Activated T-cell treated with anti-CD3 and anti-CD28 coated beads, Interleukin-2, amount 50 U/mL, for 24 hours (primary cell): ENCODE measurements around the gene RALY.

ENCODE experiments used
- DNase-seq: peaks from one replicate; pipeline ENCODE4 v3.0.0-alpha.2; 2020
- H3K27ac Mint-ChIP-seq: 2 replicates; pipeline ENCODE4 v1.8.0; 2020; ENCODE audit warnings: mild to moderate bottlenecking, mixed read lengths
- H3K27me3 Mint-ChIP-seq: 2 replicates; pipeline ENCODE4 v1.8.0; 2020; ENCODE audit warnings: mixed read lengths
- H3K36me3 Mint-ChIP-seq: 2 replicates; pipeline ENCODE4 v1.8.0; 2020; ENCODE audit warnings: low read depth, mixed read lengths
- H3K4me1 Mint-ChIP-seq: 2 replicates; pipeline ENCODE4 v1.8.0; 2020; ENCODE audit warnings: low read depth, mixed read lengths
- H3K4me3 Mint-ChIP-seq: 2 replicates; pipeline ENCODE4 v1.8.0; 2020; ENCODE audit warnings: mild to moderate bottlenecking, moderate library complexity, mixed read lengths
- H3K9me3 Mint-ChIP-seq: 2 replicates; pipeline ENCODE4 v1.8.0; 2020; ENCODE audit warnings: mixed read lengths

RALY gene

GRCh38 chr20:33995053-33995831 is 1.5 kb downstream of the RALY start:
- H3K27me3 Mint-ChIP-seq: no peaks in the 10 kb centered on the region
- H3K9me3 Mint-ChIP-seq: no peaks in the 10 kb centered on the region
- H3K4me3 Mint-ChIP-seq: peak overlapping the region; percentile 97
- H3K36me3 Mint-ChIP-seq: peaks cover 65% of the 10 kb centered on the region
- no peak for DNase-seq
- H3K27ac Mint-ChIP-seq: peak overlapping the region; percentile 99
- H3K4me1 Mint-ChIP-seq: peaks cover 73% of the 10 kb centered on the region

DNA sequence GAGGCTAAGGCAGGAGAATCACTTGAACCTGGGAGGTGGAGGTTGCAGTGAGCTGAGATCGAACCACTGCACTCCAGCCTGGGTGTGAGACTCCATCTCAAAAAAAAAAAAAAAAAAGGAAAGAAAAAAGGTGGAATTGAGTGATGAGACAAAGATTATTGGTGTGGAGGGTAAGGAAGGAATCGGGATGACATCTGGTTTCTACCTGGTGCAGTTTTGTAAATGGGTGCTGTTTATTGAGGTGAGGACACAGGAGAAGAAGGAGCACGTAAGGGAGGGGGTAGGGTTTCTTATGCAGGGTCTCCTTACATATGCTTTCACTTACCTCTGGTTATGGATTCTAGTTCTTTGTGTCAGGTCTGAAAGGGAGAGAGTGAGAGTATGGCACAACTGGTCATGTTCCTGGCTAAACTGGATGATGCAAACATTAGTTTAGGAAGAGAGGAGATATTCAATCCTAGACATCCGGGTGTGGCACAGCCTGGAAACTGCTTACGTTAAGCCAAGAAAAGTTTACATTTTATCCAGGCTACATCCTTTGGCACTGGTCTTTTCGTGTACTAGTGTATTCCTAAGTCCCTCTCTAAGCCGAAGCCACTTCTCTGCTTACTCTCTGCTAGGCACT is 5.4 kb downstream of the RALY start:
- DNase-seq: no peak
- peaks cover 64% of the 10 kb centered on the region for H3K36me3 Mint-ChIP-seq
- H3K4me3 Mint-ChIP-seq: no peak overlapping the region
- no peaks in the 10 kb centered on the region for H3K9me3 Mint-ChIP-seq
- peaks cover 82% of the 10 kb centered on the region for H3K4me1 Mint-ChIP-seq
- peak overlapping the region; percentile 67 for H3K27ac Mint-ChIP-seq
- no peaks in the 10 kb centered on the region for H3K27me3 Mint-ChIP-seq

- H3K4me1 Mint-ChIP-seq: peaks cover 90% of the 10 kb centered on the region
- H3K27me3 Mint-ChIP-seq: no peaks in the 10 kb centered on the region
- DNase-seq: no peak
- H3K27ac Mint-ChIP-seq: no peak overlapping the region
- H3K9me3 Mint-ChIP-seq: no peaks in the 10 kb centered on the region
- H3K36me3 Mint-ChIP-seq: peaks cover 63% of the 10 kb centered on the region
- H3K4me3 Mint-ChIP-seq: no peak overlapping the region
Measured at GRCh38 chr20:34001378-34001777, 7.7 kb downstream of the RALY start.

GRCh38 chr20:34004227-34004626 is 10.5 kb downstream of the RALY start:
- Mint-ChIP-seq H3K27ac (no peak overlapping the region), H3K9me3 (no peaks in the 10 kb centered on the region)

DNA sequence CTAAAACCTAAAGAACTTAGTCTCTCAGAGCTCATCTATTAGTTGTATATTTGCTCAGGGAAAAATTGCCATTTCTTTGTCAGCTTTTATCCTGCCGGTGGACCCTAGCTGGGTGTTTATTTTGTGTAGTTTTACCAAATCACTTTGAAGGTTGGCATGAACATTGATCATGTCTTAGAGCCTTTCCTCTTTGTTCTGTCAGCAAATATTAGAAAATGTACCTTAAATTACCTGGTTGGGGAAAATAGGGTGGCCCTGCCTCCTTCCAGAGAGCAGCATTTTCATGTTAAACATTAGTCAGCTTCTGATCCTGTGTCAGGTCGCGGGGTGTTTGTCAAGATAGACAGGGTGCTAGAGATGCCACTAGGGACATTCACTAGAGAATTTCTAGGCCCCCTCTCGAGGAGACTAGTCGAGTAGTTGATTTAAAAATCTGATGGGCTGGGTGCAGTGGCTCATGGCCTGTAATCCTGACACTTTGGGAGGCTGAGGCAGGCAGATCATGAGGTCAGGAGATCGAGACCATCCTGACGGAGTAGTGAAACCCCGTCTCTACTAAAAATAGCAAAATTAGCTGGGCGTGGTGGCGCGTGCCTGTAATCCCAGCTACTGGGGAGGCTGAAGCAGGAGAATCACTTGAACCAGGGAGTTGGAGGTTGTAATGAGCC is 11.2 kb downstream of the RALY start:
- no peak overlapping the region for H3K4me3 Mint-ChIP-seq
- peaks cover 86% of the 10 kb centered on the region for H3K4me1 Mint-ChIP-seq
- H3K27me3 Mint-ChIP-seq: no peaks in the 10 kb centered on the region
- H3K27ac Mint-ChIP-seq: peak overlapping the region; percentile 60
- no peaks in the 10 kb centered on the region for H3K9me3 Mint-ChIP-seq
- H3K36me3 Mint-ChIP-seq: peaks cover 56% of the 10 kb centered on the region
- no peak for DNase-seq

More at GRCh38 chr20:34004227-34004626, 10.5 kb downstream of the RALY start:
- H3K4me3 Mint-ChIP-seq: no peak overlapping the region
- peaks cover 86% of the 10 kb centered on the region for H3K4me1 Mint-ChIP-seq
- no peak for DNase-seq
- H3K36me3 Mint-ChIP-seq: peaks cover 58% of the 10 kb centered on the region
- H3K27me3 Mint-ChIP-seq: no peaks in the 10 kb centered on the region

- H3K27ac Mint-ChIP-seq: no peak overlapping the region
- H3K27me3 Mint-ChIP-seq: no peaks in the 10 kb centered on the region
- H3K36me3 Mint-ChIP-seq: peaks cover 58% of the 10 kb centered on the region
- H3K9me3 Mint-ChIP-seq: no peaks in the 10 kb centered on the region
- peaks cover 86% of the 10 kb centered on the region for H3K4me1 Mint-ChIP-seq
- DNase-seq: no peak
- no peak overlapping the region for H3K4me3 Mint-ChIP-seq
Measured at GRCh38 chr20:34006619-34007018, 12.9 kb downstream of the RALY start.

GRCh38 chr20:34008477-34008876 is 14.8 kb downstream of the RALY start:
- no peaks in the 10 kb centered on the region for H3K9me3 Mint-ChIP-seq

DNA sequence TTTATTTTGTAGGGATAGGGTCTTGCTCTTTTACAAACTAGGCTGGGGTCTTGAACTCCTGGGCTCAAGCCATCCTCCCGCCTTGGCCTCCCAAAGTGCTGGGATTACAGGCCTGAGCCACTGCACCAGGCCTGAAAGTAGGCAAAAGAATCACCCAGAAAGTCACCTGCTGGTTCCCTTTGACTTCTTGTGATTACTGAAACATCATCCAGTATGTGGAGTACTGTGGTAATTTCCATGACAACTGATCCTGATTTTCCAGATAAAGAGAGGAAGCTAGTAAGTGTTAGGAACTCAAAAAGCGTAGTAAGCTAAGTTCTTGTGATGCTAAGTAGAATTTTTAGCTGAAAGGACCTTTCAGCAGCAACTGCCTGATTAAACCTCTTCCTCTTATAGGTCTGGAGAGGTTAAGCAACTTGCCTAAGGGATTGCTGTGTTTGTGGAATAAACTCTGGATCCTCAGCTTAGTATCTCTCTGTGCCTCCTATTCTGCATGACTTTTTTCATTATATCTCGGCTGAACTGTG is 16.8 kb downstream of the RALY start:
- Mint-ChIP-seq H3K4me3 (no peak overlapping the region), H3K9me3 (no peaks in the 10 kb centered on the region)
- no peak for DNase-seq

More at GRCh38 chr20:34008477-34008876, 14.8 kb downstream of the RALY start:
- Mint-ChIP-seq H3K4me3 (no peak overlapping the region), H3K4me1 (peaks cover 88% of the 10 kb centered on the region), H3K27me3 (no peaks in the 10 kb centered on the region), H3K27ac (peak overlapping the region; percentile 81), H3K36me3 (peaks cover 43% of the 10 kb centered on the region)
- no peak for DNase-seq

DNA sequence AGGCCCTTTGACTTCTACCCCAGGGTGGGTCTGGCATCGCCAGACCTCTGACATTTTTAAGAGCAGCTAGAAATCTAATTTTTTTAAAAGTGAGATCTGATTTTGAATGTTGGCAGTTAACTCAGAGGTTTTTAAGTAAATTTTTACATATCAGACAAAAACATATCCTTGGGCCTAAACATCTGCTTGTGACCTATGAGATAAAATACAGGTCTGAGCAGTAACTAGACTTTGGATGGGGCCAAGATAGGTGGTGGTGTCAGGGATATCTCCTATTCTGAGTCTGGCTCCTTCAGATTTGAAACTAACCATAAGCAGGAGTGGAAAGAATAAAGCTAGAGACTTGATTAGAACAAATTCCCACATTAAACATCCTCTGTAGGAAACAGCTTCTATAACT is 17.6 kb downstream of the RALY start:
- peaks cover 26% of the 10 kb centered on the region for H3K36me3 Mint-ChIP-seq
- no peak for DNase-seq
- H3K9me3 Mint-ChIP-seq: no peaks in the 10 kb centered on the region
- peaks cover 89% of the 10 kb centered on the region for H3K4me1 Mint-ChIP-seq
- H3K27me3 Mint-ChIP-seq: no peaks in the 10 kb centered on the region
- peak overlapping the region; percentile 59 for H3K27ac Mint-ChIP-seq
- H3K4me3 Mint-ChIP-seq: no peak overlapping the region

More for the DNA sequence above, 16.8 kb downstream of the RALY start:
- Mint-ChIP-seq H3K4me1 (peaks cover 89% of the 10 kb centered on the region), H3K36me3 (peaks cover 32% of the 10 kb centered on the region), H3K27ac (peak overlapping the region; percentile 81), H3K27me3 (no peaks in the 10 kb centered on the region)

GRCh38 chr20:34012330-34012729 is 18.6 kb downstream of the RALY start:
- H3K27me3 Mint-ChIP-seq: no peaks in the 10 kb centered on the region
- H3K4me3 Mint-ChIP-seq: no peak overlapping the region
- peaks cover 92% of the 10 kb centered on the region for H3K4me1 Mint-ChIP-seq
- peak overlapping the region; percentile 38 for H3K27ac Mint-ChIP-seq
- no peaks in the 10 kb centered on the region for H3K9me3 Mint-ChIP-seq
- no peak for DNase-seq
- peaks cover 24% of the 10 kb centered on the region for H3K36me3 Mint-ChIP-seq

DNA sequence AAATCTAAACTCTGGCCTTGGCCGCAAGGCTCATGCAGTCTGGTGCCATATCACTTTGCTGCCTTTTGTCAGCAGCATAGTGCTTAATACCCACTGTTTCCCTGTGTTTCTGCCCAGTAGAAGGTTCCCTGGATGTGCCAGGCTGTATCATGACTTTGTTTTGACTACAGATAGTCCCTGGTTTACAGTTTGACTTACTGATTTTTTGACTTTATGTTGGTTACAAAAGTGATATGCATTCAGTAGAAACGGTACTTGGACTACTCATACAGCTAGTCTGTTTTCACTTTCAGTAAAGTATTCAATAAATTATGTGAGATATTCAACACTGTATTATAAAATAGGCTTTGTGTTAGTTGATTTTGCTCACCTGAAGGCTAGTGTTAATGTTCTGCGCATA is 19.0 kb downstream of the RALY start:
- Mint-ChIP-seq H3K4me1 (peaks cover 95% of the 10 kb centered on the region), H3K27me3 (no peaks in the 10 kb centered on the region), H3K27ac (peak overlapping the region; percentile 38), H3K4me3 (no peak overlapping the region), H3K9me3 (no peaks in the 10 kb centered on the region), H3K36me3 (peaks cover 24% of the 10 kb centered on the region)
- no peak for DNase-seq

DNA sequence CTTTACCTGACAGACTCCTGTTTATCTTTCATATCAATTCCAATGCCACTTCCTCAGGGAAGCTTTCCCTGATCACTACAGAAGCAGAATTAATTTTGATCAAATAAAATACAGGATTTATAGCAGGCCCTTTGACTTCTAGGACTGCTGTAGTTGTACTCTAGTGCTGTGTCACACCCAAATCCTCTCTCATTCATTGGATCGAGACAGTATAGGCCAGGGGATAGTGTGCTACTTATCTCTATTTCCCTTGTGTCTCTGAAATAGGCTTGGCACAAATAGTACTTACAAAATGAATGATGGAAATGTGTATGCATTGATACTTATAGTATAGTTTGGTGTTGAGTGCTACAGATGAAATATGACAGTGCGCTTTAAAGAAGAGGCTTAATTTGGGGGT is 19.8 kb downstream of the RALY start:
- Mint-ChIP-seq H3K27me3 (no peaks in the 10 kb centered on the region), H3K4me1 (peaks cover 95% of the 10 kb centered on the region), H3K27ac (peak overlapping the region; percentile 35), H3K9me3 (no peaks in the 10 kb centered on the region), H3K36me3 (peaks cover 23% of the 10 kb centered on the region), H3K4me3 (no peak overlapping the region)
- DNase-seq: no peak

GRCh38 chr20:34014878-34015277 is 21.2 kb downstream of the RALY start:
- Mint-ChIP-seq H3K27me3 (no peaks in the 10 kb centered on the region), H3K9me3 (no peaks in the 10 kb centered on the region), H3K27ac (peak overlapping the region; percentile 41), H3K36me3 (peaks cover 25% of the 10 kb centered on the region), H3K4me3 (no peak overlapping the region), H3K4me1 (peaks cover 90% of the 10 kb centered on the region)
- no peak for DNase-seq

DNA sequence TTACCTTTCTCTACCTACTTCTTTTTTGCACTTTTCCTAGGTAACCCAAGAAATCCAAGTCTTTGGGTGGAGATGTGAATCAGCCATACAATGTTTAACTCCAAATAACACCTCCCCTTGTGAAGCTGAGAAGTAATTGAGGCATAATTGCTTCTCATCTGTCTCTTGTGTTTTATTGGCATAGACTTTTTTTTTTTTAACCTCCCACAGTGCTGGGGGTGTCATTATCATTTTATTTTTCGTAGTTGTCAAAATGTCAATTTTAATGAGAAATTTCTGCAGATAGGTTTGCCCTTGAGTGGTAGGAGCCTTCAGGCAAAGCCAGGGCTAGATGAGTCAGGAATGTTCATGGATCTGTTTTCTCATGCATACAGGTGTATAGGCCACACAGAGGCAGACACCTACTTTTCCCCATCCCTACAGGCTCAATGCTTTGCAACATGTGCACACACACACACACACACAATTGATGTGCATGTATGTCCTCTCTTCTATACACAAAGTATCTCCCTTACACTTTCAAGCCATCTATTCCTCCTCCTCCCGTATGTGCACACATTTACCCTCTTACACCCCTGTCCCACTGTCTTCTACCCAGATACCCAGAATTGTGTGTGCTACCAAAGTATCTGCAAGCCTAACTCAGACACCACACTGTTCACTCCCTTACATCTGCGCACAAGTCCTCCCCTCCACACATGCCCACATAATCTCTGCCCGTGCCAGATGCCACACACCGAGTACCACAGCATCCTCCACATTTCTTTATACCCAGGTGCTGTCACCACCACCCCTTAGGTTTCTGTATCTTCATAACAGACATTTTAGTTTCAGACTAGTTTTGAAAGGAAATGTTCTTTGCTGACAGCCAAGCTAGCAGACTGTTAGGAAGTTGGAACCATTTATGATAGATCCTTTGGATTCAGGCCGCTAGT is 22.0 kb downstream of the RALY start:
- DNase-seq: no peak
- Mint-ChIP-seq H3K27me3 (no peaks in the 10 kb centered on the region), H3K4me1 (peaks cover 90% of the 10 kb centered on the region), H3K27ac (peak overlapping the region; percentile 23), H3K9me3 (no peaks in the 10 kb centered on the region), H3K4me3 (no peak overlapping the region), H3K36me3 (peaks cover 25% of the 10 kb centered on the region)
